ENCODE results near the gene DCTD.
"Not testable (repeated sequence)": the region's sequence is repeated elsewhere in the genome, so short reads cannot be mapped to it uniquely, and the experiment has no call there.

Gene DCTD

DNA sequence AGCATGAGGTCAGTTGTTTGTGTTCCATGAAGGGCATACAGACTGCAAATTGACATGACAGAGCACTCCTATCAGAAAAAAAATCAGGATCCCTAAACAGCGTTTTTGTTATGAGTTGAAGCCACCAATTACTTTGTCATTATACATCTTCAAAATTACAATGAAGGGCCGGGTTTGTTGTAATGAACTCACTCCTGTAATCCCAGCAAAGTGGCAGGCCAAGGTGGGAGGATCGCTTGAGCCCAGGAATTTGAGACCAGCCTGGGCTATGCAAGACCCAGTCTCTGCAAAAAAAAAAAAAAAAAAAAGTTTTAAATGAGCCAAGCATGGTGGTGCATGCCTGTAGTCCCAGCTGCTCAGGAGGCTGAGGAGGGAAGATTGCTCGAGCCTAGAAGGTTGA lies 3.5 kb upstream of the DCTD start:
- no peak for DNase-seq

DNA sequence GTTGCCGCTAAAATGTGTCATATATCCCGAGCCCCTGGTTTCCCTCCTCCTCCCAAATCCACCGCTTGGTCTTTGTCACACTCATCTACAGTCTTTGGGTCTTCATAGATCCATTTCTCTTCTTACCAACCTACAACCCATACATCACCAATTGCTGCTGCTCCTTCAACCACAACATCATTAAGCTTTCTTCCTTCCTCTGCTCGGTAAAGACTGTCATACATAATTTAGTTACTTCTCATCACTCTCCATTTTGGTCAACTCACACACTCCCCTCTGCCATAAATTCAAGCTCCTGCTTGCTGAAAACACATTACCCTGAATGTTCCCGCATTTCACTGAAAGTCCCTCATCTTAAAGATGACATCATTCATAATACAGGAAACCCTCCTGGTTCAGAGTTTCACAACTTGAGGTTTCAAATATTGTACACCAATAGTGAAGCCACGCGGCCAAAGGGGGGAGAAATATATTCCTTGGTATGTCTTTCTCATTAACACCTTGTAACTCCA lies 1.7 kb upstream of the DCTD start:
- no peak for DNase-seq

DNA sequence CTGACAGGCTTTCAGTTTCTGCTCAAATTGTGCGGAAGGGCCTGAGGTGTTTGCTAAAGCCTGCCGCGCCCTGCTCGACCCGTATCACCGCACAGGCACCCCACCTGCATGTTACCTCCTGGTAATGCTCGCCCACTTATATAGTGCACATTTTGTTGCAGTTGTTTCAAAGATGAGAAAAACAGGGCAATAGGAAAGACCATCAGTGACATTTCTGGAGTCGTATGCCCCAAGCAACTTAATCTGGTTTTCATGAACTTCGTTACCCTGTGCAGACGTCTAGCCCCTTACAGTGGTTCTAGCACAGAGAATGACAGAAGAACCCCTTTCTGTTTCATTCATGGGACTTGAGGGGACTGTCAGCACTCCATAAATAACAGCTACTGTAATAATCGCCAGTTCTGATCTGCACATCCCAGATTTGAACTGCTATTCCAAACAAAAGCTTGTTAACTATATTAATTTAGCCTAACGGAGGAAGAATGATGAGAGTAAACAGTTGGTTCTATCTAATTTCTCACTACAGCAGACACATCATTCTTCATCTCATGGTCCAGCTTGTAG lies 940 bp upstream of the DCTD start:
- no peak for DNase-seq

DNA sequence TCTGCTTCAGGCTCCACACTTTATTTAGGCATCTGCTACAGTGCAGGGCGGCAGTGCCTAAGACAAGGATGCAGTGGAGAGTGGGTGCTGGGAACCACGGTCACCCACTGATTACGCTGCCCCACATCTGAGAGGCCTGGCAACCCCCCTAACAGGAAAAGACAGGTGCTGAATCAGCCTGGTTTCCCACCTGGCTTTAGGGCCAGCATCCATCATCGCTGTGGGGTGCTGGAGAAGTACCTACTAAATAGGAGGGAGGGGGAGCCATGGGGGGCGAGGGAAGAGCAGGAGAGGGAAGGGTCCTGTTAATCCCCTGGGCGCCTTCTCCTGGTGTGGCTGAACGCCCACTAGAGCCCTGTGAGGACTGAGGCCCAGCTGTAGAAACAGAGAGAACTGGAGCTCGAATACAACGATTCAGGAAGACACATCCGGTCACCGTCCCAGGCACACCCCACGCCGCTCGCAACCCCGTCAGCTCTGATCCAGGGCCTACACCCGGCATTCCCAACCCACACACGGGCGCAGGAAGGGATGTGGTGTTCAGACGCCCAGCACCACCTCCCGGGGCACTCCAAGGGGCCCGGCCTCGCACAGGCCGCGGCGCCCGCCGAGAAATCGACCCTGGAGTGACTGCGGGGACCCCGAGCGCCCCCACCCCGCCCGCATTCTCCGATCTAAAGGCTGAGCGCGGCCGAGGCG lies 554 bp downstream of the DCTD start:
- DNase-seq = peak in 1 of 2 donors; percentile 19

DNA sequence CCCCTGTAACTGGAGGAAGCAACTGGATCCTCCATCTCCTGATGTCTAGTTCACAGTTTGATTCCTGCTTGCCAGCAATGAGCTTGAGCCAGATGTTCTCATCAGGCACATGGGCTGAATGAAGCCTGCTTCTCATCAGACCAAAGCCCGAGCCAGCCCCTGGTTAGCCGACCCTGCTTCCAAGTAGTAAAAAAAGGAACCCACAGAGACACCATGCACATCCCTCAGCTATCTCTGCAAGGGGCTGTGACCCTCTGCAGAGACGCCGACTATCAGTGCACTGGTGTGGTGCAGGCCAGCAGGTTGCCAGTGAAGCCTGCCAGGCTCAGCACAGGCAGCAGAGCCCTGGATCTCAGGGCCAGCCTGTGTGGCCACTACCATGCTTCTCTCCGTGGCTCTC lies 2.8 kb downstream of the DCTD start:
- no peak for DNase-seq

DNA sequence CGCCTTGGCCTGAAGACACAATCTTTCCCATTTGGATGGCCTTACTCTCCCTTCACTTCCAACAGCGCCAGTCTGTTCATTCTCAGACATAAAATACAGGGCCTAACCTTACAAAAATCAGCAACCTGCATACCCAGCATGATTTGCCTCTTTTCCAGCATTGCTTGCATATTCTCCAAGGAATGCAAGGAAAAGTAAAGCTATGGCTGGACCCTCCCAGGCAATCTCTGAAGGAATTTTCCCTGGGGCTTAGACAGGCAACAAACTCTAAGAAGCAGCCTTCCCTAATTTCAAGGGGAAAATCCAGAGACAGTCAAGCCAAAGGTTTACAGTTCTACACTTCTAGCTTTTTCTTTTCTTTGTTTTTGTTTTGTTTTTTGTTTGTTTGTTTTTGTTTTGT lies 3.6 kb downstream of the DCTD start:
- no peak for DNase-seq

DNA sequence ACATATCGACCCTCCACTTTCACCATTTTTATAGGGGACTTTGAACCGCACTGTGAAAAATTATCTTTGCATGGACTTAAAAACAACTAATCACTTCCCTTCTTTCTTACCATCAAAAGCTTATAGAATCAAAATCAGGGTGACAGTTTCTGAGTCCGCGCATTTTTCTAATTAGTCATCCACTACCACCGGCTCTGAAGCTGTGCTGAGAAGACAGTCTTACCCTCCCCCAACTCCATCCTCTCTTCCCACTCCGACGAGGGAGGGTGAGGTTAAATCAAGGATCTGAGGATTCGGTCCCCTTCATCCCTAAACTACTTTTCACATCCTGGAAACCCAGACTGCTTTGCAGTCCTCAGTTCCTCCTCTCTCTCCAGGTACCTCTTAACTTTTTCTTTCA lies 4.2 kb downstream of the DCTD start:
- no peak for DNase-seq

DNA sequence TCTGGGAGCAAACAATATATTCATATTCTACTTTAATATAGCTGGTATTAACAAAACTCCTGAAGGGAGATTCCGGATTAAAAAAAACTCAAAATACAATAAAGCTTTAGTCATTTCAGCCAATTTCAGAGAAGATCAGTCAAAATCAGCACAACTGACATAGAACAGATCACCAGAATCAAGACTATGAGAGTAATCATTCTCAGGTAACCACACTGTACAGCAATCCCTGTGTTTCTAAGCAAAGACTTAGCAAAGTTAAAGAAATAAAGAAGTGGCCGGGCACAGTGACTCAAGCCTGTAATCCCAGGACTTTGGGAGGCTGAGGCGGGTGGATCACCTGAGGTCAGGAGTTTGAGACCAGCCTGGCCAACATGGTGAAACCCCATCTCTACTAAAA lies 9.1 kb downstream of the DCTD start:
- DNase-seq = no peak

DNA sequence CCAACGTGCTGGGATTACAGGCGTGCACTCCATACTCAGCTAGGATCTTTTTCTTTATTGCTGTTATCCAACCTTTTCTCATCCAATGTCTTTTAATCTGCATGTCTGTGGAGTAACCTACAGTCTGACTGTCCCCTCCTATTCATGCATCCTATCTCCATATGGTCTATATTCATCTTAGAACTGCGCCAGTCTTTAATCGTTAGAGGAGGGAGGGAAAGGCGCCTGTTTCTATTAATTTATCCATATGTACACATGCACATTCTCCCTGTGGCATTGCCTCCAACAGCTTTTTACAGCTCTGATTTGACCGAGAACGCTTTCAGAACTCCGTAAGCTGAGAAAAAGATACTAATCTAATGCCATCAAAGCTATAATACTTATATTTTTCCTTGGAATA lies 9.8 kb downstream of the DCTD start:
- DNase-seq = no peak

DNA sequence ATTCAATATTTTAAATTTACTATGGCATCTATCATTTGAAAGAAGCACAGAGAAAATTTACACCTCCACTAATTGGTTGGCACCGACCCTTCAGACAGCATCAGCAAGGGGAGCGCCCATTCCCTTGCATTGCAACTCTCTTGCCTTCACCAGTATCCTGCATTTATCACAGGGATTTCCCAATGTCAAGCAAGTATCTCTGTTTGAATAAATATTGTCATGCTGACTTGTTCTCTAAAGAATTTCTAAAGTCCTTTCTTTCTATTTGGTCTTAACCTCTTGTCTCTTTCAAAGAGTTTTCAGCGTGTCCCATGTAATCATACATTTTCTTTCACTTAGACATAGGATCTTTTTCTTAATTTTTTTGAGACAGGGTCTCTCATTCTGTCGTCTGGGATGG lies 10.4 kb downstream of the DCTD start:
- no peak for DNase-seq

DNA sequence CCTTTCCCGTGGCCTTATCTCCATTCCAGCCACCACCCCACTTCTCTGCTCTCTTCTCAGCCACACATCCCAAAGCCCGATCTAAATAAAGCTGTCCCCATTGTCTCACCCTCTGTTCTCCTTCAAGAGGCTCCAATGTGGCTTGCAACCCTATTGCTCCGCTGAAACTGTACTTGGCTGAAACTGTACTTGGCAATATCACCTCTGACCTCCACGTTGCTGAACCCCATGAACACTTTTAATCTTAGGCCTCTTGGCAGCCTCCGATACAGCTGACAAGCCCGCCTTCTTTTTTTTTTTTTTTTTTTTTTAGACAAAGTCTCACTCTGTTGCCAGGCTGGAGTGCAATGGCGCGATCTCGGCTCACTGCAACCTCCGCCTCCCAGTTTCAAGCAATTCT lies 12.1 kb downstream of the DCTD start:
- no peak for DNase-seq

DNA sequence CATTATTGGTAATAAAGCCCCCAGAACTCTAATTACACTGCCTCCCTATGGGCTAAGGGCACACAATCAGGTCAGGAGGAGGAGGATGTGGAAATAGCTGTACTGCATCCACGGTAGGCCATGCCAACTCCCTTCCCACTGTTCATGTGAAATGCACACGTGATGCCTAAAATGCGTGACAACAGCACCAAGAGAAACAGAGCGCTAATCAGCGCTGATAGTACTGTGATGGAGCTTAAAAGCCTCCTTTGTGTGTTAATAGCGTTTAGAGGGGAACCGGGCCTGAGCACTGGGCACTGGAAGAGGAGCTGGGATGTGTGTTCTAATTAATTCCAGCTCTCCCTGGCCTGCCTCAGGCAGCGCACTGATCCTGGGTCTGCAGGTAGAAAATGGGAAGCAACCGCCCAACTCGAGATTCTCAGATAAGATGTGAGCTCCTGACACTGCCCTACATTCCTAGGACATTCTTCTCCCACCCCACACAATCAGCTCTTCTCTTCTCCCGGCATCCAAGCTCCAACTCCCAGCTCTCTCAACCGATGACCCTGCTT lies 12.9 kb downstream of the DCTD start:
- no peak for DNase-seq

DNA sequence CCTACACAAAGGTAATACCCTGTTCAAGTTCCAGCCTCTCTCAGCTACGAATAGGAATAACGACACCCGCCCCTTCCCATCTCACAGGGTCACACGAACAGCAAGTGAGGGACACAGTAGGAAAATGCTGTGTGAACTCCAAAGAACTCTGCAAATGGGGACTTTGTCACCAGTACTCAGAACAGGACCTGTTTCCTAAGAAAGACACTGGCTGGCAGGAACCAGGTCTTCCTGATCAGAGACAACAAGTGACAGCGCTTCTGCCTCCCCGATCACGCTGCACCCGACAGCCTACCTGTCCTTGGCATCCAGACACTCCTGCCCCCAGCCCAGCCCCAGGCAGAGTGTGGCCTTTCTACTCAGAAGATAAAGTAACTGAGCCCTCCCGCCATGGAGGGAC lies 14.2 kb downstream of the DCTD start:
- no peak for DNase-seq

DNA sequence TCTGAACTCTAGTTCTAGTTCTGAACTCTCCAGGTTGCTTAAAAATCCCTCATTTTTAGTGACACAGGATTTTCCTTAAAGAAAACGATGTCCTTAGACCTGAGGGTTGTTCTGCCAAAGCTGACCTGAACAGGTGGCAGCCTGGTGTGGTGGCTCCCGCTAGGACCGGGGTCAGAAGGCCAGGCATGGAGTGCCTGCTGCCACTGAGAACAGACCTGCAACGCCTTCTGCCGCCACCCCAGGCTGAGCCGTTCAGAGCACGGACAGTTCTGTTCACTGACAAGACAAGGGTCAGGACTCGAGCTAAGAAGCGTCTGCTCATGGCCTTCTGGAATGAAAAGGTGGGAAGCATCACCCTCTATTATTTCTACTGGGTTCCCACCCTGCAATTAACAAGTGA lies 15.8 kb downstream of the DCTD start:
- no peak for DNase-seq

DNA sequence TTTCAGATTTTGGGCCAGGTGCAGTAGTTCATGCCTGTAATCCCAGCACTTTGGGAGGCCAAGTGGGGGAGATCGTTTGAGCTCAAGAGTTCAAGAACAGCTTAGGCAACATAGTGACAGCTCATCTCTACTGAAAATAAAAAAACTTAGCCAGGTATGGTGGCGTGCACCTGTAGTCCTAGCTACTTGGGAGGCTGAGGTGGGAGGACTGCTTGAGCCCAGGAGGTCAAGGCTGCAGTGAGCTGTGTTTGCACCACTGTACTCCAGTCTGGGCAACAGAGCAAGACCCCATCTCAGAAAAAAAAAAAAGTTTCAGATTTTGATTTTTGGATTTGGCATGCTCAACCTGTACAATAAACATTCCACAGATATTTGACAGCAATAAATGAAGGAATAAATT lies 17.2 kb downstream of the DCTD start:
- not testable (repeated sequence) for DNase-seq

DNA sequence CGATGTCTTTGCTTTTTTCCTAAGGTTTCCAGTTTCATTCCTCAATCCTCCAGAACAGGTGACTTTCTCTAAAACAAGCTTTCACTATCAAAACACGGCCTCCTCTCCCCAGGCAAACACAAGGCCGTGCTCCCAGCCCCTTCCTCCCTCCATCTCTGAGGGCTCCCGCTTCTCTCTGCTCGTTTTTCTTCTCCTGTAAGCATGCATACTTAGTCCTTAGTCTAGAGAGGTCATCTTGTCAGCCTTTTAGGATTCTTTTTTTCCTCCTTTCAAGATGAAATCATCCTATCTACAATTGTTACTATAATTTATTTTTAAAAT lies 18.7 kb downstream of the DCTD start:
- no peak for DNase-seq

DNA sequence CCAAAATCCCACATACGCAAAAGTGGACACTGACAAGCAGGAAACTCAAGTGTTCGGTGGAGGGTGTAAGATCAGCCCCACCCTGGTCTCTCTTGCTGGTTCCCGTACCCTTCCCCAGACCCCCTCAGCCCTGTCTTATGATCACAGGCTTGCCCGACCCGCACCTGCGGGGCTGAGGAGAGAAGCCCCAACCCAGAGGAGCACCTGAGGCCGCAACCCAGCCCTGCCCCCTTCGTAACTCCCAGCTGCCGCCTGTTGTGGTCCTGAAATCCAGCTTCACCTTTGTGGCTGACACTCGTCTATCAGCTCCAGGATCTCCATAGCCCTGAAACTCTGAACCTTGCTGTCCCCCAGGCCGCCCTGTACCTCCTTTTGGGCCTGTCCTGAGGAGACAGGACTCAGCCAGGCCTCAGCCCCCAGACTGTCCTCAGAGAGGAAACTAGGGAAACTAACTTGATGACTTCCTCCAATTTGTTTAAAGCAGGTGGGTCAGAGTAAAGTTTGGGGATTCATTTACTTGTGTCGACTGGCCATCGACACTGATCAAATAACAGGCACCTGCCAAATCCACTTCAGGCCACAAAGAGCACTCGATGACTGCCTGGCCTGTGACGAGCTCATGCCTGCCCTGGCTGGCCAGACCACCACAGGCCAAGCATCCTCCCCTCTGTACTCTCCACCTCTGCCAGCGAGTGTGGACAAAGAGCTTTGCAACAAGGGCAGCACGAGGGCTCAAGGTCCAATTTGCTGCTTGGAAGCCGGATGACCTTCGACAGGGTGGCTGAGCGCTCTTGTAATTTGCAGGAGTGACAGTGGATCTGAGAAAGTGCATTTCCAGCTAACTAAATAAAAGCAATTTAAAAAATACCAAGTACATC lies 19.3 kb downstream of the DCTD start:
- DNase-seq = no peak

DNA sequence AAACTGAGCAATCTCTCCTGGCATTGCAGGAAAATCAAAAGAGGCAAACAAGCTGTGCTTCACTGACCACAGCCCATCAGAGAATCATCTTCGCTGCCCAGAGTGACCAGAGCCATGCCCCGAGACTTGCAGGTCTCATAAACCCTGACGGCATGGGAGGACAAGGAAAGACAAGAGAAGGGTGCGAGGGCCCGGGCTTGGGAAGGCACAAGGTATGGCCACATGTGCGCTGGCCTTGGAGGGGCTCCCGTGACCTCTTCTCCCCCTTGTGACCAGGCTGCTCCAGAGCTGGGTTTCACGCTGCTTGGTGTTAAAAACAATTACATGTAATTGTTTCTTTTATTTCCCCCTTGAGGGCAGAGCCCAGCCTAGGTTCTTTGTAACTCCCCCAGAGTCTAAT lies 20.8 kb downstream of the DCTD start:
- DNase-seq = no peak

DNA sequence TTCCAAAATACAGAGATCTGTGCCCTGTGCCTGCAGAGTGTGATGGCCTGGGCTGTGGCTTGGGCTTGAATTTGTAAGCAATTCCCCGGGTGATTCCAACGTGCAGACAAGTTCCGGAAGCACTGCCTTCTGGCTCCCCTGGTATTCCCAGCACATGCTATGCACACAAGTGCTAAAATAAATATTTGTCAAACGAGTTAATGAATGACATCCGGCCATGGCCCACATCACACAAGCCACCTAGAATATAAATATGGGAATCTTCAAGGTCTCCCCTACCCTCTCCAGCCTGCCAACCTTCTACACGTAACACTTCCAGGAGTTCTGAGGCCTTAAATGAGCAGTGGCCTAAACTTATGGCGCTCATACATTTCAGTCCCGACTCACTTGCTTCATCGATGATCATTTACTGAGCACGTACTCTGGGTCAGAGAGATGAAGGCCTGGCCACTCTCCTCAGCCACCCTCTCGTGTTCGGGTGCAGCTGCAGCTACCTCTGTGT lies 21.3 kb downstream of the DCTD start:
- no peak for DNase-seq

DNA sequence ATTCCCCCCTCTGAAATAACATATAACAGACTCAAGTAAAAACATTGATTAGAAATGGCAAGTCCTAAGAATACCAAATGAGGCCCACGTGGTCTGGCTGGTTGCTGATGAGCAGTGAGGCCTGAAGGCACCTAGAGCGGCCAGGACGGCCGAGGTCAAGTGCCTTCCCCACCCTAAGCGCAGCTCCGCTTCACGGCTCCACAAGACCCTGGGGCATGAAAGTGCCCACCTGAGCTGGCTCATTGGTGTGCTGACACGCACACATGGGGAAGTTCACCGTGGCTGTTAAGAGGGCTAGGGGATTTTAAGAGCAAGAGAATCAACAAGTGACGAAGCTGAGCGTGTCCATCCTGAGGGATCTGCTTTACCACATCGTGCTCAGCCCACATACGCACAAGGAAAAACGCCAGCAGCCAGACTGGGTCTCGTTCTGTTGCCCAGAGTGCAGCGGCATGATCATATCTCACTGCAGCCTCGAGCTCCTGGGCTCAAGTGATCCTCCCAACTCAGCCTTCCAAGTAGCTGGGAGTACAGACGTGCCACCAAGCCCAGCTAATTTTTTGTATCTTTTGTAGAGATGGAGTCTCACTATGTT lies 22.4 kb downstream of the DCTD start:
- no peak for DNase-seq

DNA sequence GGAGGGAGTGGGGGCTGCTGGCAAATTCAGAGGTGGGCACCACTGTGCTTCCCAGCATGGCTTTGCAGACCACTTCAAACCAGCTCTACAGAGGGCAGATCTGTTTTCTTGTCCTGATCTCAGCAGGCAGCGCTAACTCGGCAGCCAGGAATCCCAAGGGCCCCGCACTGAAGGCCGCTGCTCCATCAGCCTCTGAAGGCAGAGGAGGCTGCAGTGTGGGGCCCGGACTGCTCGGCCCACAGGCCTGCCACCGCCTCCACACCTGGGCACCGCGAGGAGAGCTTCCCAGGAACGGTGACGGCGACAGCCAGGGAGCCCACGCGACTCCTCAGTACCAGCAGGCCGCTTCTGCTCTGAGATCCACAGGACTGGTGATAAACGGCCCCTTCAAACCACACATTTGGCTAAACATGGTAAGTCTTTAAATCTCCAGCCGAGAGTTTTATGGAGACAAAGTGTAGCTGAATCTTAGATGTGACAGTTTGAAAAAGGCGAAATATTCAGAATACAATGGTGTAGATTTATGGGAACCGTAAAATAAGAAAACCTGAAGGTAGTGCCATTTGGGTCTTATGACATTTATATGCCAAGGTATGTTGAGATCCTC lies 23.6 kb downstream of the DCTD start:
- no peak for DNase-seq

DNA sequence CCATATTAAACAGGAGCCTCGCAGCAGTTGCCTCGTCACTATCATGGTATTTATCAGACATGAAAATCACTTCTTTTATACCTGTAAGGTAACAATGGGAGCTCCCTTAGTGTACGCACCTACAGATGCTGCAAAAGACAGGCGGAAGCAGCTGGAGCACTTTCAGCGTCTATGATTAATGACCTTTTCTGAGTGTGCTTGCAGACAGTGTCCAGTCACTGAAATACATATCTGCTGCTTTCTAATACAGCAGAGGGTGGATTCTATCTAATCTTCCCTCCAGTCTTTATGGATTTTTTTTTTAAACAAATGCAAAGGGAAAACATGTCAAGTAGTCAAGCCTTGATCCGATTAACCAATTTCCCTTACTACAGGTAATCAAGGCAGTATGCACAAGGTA lies 24.1 kb downstream of the DCTD start:
- DNase-seq = no peak

DNA sequence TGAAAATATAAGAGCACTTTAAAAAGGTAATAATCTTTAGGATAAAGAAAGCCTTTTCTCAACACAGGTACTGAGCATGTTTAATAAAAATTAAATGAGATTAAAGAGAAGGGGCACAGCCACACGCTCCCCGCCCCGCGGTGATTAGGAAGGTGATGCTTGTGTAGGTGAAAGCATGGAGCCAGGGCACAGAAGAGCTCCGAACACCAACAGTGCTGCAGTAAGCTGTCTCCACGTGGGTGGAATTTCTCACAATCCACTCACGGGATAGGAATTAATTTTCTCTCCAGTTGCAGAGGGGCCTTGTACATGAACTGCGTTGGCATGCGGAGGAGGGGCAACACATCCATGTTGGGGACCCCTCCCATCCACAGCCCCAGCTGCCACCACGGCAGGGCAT lies 27.0 kb downstream of the DCTD start:
- DNase-seq = no peak

Measured in hippocampal formation (tissue), 2 donors.